ENCODE measurements around the gene TMTC2. TPM values are rescaled to one million over a fixed set of nuclear protein-coding genes. Genes with fewer than 3 reads are reported as not detected.
"Not testable (repeated sequence)": the region's sequence is repeated elsewhere in the genome, so short reads cannot be mapped to it uniquely, and the experiment has no call there.

The TMTC2 gene
- total RNA-seq, 1 donor from 2014 or later, result 2.9 TPM

DNA sequence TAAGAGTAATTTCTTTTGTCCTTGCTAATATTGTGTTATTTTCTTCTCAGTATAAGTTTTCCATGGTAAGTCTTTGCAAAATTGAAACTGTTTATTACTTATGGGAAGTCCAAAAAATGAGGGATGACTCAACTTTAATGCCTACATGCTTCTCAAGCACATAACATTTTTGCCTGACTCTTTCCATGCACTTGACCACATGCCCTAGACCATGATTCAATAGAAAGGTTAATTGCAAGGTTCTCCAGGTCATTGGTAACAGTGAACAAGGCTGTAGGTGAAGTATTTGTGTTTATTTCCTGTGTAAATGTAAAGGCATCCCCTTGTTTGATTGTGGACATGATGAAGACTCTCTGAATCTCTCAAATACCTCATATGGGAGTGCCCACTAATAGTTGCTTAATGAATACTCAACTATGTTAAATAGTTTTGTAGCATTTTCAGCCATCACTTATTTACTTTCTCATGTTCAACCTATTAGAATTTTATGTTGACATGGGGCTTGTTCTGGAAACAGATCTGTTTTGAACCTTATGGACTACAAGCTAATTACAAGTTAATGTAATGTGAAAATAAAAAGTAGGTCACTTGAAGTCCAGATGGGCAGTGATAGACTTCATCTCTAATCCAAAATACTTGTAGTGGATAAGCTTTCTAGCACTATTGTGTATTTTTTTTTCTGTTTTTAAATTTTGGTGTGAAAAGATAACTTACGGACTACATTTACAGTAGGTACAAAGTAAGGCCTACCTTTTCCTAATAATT lies 131.7 kb downstream of the TMTC2 start:
- intact Hi-C loops (cut with DNase I), result no loop called here
- DNase-seq (ENCODE audit: low spot score), result no peak

DNA sequence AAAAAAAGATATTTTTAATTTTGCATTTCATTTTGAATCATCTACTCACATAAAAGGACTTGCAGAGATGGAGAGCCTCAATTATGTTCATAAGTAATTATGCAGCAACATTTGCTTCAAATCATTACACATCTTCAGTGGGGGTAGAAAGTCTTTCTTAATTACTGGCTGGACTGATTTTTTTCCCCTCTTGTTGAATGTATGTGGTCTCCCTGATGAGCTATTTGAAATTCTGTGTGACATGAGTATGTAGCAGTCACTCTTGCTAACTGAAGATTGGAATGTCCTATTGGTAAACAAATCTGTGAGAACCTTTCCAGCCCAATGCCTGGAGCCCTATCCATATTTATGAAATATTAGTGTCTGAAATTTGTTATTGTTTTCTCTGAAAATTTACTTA lies 139.8 kb downstream of the TMTC2 start:
- intact Hi-C loops (cut with DNase I), result no loop called here
- DNase-seq (ENCODE audit: low spot score), result no peak

- intact Hi-C loops (cut with DNase I), result no loop called here
Observed at GRCh38 chr12:82832096-82832495, 145.4 kb downstream of the TMTC2 start.

GRCh38 chr12:82832981-82833380 lies 146.3 kb downstream of the TMTC2 start:
- DNase-seq (ENCODE audit: low spot score), result no peak
- intact Hi-C loops (cut with DNase I), result no loop called here

More at GRCh38 chr12:82832096-82832495, 145.4 kb downstream of the TMTC2 start:
- DNase-seq (ENCODE audit: low spot score), result no peak

DNA sequence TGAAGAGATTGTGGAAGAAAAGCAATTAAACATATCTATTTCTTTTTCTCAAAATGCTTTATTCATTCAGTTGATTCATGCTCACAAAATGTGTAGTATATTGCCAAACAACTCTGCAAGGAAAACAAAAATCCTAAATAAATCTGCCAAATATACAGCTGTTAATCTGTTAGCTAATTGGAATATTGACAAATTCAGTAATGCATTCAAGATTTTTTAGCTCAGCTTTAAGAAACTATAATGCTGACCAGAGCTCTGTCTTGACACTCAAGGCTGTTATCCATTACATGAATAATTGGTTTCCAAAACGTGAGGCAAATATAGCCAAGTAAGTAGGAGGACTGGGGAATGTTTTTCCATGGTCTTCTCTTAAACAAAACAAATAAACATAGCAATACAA lies 146.8 kb downstream of the TMTC2 start:
- DNase-seq (ENCODE audit: low spot score), result no peak
- intact Hi-C loops (cut with DNase I), result no loop called here

- intact Hi-C loops (cut with DNase I), result no loop called here
Observed at GRCh38 chr12:82835217-82835616, 148.5 kb downstream of the TMTC2 start.

DNA sequence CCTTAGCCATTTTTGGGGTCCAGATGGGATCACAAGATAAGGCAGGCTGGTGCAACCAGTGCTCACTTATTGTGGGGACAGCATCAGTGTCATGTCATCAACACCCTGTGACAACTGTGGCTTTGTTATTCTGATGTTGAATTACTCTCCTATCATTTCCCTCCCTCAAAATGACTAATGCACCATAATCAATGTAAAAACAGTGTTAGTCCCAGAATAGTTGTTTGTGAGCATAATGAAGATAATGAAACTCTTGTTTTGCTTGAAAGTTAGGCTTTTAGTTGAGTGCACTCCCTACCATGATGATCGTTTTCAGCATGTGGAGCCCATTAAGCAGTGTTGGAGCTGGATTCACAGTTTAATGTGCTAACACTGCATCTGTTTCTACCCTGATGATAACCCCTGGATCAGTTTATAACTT lies 151.4 kb downstream of the TMTC2 start:
- intact Hi-C loops (cut with DNase I), result no loop called here
- DNase-seq (ENCODE audit: low spot score), result no peak

More at GRCh38 chr12:82835217-82835616, 148.5 kb downstream of the TMTC2 start:
- no peak for DNase-seq (ENCODE audit: low spot score)

GRCh38 chr12:82838827-82839226 lies 152.1 kb downstream of the TMTC2 start:
- no peak for DNase-seq (ENCODE audit: low spot score)
- intact Hi-C loops (cut with DNase I), result no loop called here

- DNase-seq (ENCODE audit: low spot score), result no peak
Observed at GRCh38 chr12:82839796-82840195, 153.1 kb downstream of the TMTC2 start.

GRCh38 chr12:82841487-82841904 lies 154.8 kb downstream of the TMTC2 start:
- intact Hi-C loops (cut with DNase I), result no loop called here
- DNase-seq (ENCODE audit: low spot score), result no peak

More at GRCh38 chr12:82839796-82840195, 153.1 kb downstream of the TMTC2 start:
- intact Hi-C loops (cut with DNase I), result no loop called here

DNA sequence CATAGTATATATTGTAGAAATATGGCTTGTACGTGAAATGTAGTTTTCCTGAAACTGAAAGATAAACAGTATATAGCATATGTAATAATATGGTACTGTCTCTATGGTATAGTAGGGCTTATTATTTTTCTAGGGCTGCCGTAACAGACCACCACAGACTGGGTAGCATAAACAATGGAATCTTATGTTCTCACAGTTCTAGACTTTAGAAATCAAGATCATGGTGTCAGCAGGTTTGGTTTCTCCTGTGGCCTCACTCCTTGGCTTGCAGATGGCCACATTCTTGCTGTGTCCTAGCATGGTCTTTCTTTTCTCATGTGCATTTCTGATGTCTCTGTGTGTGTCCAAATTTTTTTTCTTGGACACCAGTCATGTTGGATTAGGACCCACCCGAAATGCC lies 155.8 kb downstream of the TMTC2 start:
- intact Hi-C loops (cut with DNase I), result no loop called here
- no peak for DNase-seq (ENCODE audit: low spot score)

- DNase-seq (ENCODE audit: low spot score); intact Hi-C loops (cut with DNase I): not testable (repeated sequence)
Observed at GRCh38 chr12:82845076-82845475, 158.4 kb downstream of the TMTC2 start.

- intact Hi-C loops (cut with DNase I), result no loop called here
- no peak for DNase-seq (ENCODE audit: low spot score)
Observed at GRCh38 chr12:82848845-82849244, 162.1 kb downstream of the TMTC2 start.

DNA sequence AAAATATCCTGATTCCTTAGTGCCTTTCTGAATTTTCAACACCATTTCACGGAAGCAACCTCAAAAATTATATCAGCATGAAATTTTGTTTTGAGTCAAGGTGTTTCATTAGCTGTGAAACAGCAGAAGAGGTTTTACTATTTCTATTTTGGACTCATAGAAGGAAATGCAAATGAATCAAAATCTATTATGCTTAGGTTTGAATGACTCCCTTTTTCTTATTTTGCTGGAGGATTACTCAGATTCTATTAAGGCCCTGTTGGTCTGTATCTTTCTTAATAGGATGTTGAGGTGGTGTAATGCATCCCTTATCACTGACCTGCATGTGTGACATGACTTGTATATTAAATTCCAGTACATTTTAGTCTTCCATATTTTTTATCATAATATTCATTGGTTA lies 165.8 kb downstream of the TMTC2 start:
- no peak for DNase-seq (ENCODE audit: low spot score)
- intact Hi-C loops (cut with DNase I), result no loop called here

DNA sequence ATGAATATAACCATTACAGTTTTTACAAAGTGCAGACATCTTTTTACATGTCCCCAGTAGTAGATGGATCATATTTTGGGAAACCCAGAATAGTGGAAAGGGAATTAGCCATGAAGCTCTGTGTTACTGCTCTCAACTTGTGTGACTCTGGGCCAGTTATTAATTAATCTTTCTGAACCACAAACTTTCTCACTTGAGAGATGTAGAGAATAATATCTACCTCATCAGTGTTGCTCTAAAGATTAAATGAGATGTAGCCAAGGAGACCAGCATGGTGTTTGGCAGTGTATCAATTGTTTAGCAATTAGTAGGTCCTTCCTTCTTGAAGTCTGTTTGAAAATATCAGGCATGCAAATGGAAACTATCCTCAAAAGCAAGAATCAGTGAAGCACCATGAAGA lies 169.2 kb downstream of the TMTC2 start:
- intact Hi-C loops (cut with DNase I), result no loop called here
- DNase-seq (ENCODE audit: low spot score), result no peak

DNA sequence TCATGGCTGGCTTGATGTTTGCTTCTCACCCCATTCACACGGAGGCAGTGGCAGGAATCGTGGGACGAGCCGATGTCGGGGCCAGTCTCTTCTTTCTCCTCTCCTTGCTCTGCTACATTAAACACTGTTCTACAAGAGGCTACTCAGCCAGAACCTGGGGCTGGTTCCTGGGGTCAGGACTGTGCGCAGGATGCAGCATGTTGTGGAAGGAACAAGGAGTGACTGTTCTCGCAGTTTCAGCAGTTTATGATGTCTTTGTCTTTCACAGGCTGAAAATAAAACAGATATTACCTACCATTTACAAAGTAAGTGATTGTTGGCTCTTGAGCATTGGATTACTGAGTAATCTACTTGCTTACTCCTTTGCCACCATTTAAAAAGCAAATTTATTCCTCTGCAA lies 170.6 kb downstream of the TMTC2 start:
- intact Hi-C loops (cut with DNase I), result no loop called here
- DNase-seq (ENCODE audit: low spot score), result no peak

- no peak for DNase-seq (ENCODE audit: low spot score)
Observed at GRCh38 chr12:82857911-82858533, 171.3 kb downstream of the TMTC2 start.

GRCh38 chr12:82858534-82858917 lies 171.8 kb downstream of the TMTC2 start:
- intact Hi-C loops (cut with DNase I), result no loop called here
- DNase-seq (ENCODE audit: low spot score), result no peak

More at GRCh38 chr12:82857911-82858533, 171.3 kb downstream of the TMTC2 start:
- intact Hi-C loops (cut with DNase I), result no loop called here

DNA sequence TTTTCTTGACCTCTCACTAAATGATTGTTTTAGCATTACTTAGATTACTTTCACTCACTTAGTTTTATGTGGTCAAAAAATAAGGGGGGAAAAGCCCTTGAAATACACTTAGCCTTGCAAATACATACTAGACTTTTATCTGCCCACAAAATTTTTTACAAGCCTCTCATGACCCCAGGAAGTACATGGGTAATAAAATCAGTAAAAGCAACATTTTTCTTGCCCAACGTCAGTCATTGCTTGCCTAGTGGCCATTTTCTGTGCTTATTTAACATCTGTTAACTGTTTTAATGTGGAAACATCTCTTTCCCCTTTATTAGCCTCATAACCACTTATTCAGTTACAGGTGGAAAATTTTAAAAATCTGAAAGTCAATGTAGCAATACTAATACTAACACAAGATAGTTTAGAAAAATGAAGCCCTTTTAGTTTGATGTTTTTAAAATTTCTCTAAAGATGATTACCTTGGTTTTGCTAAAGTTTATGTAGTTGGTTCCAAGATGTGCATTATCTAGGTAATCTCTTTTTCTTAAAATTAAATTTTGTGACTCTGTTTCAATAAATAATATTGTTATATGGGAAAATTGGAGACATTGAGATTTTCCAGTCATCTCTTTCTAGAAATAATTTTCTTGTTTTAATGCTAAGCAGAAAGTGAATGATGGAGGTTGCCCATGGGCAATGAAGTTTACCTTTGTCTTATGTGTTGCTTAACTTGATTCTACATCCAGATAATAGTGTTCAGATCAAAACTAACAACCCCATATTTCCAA lies 175.5 kb downstream of the TMTC2 start:
- intact Hi-C loops (cut with DNase I), result no loop called here
- DNase-seq (ENCODE audit: low spot score), result no peak

- intact Hi-C loops (cut with DNase I), result no loop called here
- no peak for DNase-seq (ENCODE audit: low spot score)
Observed at GRCh38 chr12:82862876-82863649, 176.4 kb downstream of the TMTC2 start.

Data from cardiac septum (tissue), 1 donor.